NCI-H748 (cell line): Measurements from ENCODE around the gene HEATR3.

Experiments used
- DNase-seq: peaks from one replicate; lab custom pipeline; 2025; ENCODE audit not compliant: unreplicated experiment; lab: John Stamatoyannopoulos, UW

Gene HEATR3

DNA sequence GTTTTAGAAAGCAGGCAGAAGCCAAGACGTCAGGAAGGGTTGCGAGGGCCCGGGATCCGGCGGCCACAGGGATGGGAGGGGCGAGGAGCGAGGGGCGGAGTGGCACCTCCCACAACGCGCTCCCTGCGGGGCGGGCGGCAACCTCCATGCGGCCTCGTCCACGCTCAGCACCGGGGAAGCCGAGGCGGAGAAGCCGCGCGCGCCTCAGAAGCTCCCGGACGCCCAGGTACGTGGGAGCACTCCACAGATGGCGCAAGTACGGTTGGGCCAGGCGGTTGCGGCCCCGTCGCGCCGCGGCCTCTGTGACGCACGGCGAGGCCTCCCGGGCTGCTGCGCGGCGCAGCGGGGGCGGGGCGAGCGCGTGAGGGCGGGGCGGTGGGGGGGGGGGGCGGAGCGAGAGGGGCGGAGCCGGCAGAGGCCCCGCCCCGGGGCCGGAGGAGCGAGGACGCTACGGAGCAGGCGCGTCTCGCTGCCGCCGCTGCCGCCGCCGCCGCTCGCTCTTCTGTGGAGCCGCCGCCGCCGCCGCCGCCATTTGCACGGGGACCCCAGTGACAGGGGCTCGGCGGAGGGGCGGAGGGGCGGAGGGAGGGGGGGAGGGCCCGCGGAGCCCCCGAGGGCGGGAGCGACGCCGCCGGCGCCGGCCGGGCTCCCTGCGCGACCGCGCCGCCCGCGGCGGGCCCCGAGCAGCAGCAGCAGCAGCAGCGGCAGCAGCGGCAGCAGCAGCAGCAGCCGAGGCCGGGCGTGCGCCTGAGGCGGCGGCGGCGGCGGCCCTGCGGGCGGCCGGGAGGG, 87.2 kb downstream of the HEATR3 start, which contains the start of gene TENT4B:
TENT4B (plus strand) TSS at position 500 of the 789 bp plus-strand sequence. CDS start 316 bp downstream, outside the sequence.
- DNase-seq = peak; percentile 68

DNA sequence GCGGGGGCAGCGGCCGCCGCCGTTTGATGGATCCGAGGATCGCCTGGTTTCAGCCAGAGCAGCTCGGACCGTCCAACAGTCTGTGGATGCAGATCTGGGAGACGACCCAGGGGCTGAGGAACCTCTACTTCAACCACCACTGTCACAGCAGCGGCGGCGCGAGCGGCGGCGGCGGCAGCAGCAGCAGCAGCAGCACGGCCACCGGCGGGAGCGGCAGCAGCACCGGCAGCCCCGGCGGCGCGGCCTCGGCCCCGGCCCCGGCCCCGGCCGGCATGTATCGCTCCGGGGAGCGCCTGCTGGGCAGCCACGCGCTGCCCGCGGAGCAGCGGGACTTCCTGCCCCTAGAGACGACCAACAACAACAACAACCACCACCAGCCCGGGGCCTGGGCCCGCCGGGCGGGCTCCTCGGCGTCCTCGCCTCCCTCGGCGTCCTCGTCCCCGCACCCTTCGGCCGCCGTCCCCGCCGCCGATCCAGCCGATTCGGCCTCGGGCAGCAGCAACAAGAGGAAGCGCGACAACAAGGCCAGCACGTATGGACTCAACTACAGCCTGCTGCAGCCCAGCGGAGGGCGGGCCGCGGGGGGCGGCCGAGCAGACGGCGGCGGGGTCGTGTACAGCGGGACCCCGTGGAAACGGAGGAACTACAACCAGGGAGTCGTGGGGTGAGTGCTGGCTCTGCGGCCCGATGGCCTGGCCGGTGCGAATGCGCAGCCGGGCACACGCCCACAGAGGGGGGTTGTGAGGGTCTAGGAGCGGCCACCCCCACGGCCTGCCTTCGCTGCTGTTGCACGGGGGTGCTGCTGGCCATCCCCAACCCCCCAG, 88.0 kb downstream of the HEATR3 start:
- peak; percentile 34 for DNase-seq

DNA sequence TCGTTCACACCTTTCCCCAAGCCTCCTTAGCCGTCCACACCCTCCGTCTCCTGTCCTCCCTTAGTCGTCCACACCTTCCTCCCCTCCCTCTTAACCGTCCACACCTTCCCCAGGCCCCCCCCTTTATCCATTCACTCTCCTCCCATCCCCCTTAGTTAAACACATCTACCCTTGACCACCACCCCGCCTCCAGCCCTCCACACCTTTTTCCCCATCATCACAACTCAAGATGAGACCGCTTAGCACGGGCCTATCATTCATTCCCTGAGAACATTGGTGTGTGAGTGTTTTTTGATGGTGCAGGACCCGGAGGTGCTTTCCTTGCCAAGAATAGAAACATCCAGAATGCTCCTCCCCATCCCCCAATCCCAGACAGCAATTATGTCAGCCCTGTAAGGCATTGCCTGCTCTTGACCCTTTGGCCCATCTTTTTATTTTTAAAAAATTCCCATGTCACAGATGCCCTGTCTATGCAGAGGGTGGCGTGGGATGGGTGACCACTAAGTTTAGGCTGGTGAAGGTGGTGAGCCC, 88.7 kb downstream of the HEATR3 start:
- peak; percentile 18 for DNase-seq

DNA sequence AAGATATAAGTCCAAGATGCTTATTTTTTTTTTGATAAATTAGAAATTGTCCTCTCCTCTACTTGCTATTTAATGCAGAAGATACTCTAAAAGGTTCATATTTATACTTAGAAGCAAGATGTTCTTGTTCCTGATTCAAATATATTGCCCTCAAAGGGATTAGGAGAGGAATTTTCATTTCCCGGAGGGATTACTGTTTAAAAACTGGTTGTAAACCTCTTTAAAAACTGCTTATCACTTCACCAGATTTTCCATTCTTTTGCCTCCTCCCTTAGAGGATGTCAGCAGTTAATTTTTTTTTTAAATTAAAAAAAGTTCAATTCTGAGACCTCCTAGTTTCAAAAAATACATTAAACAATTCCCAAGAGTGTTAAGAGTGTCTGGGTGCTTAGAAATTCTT, 90.2 kb downstream of the HEATR3 start:
- DNase-seq = no peak
